HG02970 (cell line): ENCODE measurements around the gene BTF3L4.
"Not testable (repeated sequence)": the region's sequence is repeated elsewhere in the genome, so short reads cannot be mapped to it uniquely, and the experiment has no call there.

Source experiments
- ATAC-seq: cut with Tn5 transposase; IDR thresholded peaks from one replicate; pipeline ENCODE4 v1.9.1; 2021; ENCODE audit warnings: mild to moderate bottlenecking, moderate library complexity, moderate number of reproducible peaks; ENCODE audit not compliant: unreplicated experiment, low FRiP score

BTF3L4 gene

DNA sequence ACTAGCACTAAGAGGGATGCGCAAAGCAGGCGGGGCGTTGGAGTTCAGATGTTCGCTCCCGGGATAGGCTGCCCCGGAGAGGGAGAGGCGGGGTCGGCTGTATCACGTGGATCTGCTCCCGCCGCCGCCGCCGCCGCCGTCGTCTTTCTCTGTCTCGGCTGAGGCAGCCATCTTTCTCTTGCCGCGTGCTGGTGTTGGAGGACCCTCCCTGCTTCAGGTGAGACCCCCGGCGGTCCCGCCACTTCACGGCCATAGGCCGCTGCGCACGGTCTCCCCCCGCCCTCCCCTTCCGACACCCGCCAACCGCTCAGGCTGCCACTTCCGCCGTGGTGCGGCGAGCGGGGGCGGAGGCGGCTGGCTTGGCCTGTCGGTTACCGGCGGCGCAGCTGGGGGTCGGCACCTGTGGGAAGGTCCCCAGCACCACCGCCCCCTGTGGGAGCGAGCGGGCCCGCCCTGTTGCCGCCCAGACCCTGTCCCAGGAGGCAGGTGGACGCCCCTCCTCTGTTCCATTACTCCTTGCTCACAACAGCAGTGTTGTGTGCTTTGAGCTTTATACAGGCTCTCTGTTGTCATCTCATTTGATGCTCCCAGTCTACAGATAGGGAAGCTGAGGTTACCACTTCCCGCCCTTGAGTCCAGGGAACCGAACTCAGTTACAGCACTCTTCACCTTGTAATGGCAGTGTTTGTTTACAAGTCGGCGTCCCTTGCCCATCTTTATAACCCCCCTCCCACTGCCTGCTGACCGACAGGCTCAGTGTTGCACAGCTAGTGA lies at the start of gene BTF3L4:
BTF3L4 (plus strand) TSS at position 133 of the 774 bp plus-strand sequence. CDS start 3,553 bp downstream, outside the sequence.
- peak; percentile 75 for ATAC-seq

DNA sequence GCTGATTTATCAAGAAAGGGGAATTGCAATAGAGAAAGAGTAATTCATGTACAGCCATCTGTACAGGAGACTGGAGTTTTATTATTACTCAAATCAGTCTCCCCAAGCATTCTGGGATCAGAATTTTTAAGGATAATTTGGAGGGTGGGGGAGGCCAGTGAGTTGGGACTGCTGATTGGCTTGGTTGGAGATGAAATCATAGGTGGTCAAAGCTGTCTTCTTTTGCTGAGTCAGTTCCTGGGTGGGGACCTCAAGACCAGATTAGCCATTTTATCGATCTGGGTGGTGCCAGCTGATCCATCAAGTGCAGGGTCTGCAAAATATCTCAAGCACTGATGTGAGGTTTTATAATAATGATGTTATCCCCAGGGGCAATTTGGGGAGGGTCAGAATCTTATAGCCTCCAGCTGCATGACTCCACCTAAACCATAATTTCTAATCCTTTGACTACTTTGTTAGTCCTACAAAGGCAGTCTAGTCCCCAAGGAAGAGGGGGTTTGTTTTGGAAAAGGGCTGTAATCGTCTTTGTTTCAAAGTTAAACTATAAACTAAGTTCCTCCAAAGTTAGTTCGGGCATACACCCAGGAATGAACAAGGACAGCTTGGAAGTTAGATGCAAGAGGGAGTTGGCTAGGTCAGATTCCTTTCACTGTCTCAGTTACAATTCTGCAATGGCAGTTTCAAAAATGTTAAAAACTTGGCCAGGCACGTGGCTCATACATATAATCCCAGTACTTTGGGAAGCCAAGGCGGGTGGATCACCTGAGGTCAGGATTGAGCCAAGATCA lies 48.7 kb upstream of the BTF3L4 start:
- no peak for ATAC-seq

DNA sequence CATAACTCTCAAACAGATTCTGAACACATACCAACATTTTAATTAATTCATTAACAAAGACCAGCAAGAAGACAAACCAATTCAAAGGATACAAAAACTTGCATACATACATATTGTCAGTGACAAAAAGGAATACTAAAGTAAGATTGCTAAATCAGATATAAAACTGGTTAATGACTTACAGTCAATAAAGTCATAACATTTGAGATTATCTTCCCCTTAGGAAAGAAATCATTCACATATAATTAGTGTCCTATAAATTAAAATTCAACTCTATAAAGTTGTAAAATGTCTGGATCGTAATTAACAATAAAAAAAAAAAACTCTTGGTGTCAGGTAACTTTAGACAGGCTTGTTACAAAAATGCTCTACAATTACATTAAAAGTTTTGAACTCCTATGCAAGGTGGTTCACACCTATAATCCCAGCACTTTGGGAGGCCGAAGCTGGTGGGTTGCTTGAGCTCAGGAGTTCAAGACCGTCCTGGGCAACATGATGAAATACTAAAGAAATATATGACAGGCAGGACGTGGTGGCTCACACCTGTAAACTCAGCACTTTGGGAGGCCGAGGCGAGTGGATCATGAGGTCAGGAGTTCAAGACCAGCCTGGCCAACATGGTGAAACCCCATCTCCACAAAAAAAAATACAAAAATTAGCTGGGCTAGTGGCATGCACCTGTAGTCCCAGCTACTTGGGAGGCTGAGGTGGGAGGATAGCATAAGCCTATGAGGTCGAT lies 47.9 kb upstream of the BTF3L4 start:
- ATAC-seq, result no peak

DNA sequence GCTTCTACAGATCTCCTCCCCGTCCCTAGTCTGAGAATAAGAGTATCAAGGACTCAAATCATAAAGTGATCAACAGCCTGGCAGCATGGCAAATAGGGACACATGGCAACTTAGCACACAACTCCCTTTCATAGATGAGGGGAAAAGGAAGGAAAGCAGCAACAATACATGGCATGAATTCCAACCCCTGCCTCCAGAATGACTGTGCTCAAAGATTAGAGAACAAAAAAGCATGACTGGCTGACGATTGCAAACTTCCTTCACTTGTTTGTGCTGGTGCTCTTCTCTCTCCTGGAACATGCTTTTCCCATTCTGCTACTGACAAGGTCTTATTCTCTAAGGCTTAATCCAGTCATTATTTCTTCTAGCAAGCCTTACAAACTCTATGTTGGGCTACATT lies 34.0 kb upstream of the BTF3L4 start:
- ATAC-seq, result no peak

DNA sequence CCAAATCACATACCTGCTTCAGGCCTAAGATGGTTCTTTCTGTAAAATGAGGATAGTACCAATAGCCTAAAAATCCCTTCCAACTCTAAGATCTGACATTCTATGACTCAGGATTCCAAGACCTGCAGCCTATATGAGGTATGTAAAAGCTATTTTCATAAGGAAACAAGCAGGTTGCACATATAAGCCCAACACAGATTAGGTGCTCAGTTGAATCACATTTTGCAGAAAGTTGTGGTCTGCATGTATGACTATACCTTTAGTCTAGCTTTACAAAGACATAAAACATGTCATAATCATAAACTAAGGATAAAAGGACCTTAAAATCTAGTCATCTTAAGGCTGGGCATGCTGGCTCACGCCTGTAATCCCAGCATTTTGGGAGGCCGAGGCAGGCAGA lies 29.8 kb upstream of the BTF3L4 start:
- no peak for ATAC-seq

DNA sequence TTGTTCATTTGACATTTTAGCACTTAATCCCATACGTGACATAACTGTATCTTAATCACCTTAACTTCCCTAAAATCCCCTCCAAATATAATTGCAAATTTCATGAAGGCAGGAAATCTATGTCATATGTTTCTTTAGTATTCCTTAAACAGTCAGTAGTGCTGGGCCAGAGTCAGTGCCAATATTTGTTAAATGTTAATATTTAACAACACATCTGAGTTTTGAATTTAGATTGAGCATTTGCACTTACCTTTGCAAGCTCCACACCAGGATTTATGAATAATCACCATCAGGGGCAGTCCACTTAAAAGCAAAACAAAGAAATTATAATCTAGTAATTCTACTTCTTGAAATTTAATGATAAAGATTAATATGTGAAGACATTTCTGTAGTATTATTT lies 27.8 kb upstream of the BTF3L4 start:
- ATAC-seq, result no peak

DNA sequence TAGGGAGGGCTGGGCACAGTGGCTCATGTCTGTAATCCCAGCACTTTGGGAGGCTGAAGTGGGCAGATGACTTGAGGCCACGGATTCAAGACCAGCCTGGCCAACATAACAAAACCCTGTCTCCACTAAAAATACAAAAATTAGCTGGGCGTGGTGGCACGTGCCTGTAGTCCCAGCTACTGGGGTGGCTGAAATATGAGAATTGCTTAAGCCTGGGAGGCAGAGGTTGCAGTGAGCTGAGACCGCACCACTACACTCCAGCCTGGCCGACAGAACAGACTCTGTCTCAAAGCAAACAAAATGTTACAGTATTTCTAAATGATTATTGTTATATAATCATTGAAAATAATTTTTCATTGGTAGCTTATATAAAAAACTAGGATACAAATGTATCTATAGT lies 27.3 kb upstream of the BTF3L4 start:
- not testable (repeated sequence) for ATAC-seq

DNA sequence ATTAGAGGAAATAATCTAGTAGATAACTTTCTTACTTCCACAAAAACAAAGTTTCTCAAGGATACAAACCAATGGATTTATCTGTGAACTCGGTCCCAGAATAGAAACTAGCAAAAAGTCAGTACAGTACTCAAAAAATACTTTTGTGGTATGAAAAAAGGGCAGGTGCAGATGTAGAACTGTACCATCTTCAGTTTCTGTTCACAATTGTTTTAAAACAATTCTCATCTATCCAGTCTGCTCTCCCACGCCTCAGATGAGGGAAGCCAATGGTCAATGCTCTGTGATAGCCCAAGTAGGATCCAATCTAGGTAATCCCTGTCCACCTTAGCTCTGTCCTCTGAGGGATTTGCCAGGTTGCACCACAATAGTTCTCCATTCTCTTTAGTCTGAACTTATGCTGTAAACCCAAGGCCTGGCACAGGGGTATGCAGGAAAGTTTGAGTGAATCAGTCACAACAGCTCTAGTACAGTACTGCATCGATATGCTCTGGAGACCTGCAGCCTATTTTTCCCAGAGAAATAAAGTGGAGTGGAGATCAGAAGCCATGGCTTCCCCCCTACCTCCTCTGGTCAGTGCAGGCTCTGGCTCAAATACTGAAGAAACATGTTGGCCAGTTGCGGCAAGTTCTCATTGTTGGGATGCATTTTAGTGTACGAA lies 23.8 kb upstream of the BTF3L4 start:
- no peak for ATAC-seq

DNA sequence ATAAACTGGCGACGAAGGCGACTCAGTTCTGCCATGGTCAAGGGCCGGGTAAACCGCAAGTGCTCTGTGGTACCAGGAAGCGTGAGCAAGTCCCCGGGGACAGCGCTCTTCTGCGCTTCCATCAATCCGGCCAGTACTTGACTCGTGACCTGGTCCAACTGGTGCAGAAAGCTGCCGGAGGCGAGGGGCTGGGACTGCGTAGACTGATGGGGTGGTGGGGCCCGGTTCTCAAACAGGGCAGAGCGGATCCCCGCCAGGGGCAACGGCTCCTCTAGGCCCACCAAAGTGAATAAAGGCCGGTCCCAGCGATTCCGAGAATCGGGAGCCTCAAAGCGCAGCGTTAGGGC lies 23.3 kb upstream of the BTF3L4 start:
- ATAC-seq, result no peak

DNA sequence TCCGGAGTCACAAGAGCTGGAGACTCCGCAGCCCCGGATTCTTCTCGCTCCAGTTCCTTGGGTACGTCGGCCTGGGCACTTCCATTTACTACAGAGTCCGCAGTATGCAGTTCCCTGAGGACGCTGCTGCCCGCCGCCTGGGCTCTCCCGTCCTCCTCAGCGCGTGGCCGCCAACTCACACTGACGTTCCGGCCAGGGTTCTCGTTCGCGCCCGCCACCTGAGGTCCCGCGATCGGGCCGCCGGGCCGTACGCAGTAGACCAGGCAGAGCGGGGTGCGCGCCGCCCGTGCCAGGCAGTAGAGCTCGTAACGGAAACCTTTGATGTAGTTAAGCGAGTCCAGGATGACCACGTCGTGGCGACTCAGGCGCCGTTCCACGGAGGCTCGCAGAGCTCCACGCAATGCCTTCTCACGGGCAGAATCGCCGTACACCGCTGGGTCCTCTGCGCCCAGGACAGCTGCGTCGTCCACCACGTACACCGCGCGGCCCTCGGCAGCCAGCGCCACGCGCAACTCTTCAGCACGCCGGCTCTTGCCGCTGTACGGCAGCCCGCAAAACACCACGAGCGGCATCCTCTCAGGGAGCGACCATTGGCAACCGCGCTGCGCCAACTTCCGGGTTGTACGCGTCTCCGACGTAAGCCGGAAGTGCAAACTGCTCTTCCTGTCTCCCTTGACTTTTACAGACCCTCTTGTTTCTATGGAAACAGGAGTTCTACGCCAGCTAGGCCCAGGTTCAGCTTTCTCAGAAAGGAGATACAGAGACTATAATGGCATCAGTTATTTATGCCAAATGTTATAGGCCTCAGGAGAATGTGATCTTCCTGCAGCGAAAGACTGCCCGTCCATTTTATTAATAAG lies 22.7 kb upstream of the BTF3L4 start, which contains the start of gene KTI12:
KTI12 (minus strand) TSS at position 621 of the 860 bp plus-strand sequence; CDS start at position 572, 49 bp downstream.
- ATAC-seq, result peak; percentile 64

DNA sequence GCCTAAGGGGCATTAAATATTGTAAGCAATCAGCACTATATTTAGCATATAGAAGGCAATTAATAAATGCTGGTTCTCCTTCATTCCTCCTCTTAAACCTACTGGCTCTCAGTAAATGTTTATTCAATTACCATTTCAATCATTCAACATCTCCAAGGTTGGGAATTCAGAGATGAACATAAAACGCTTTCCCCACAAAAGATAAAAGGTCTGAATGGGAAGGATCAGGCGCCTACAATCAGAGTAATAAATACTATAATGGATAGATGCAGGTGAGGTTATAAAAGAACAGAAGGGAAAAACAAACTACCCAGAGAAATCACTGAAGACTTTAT lies 22.1 kb upstream of the BTF3L4 start:
- no peak for ATAC-seq

DNA sequence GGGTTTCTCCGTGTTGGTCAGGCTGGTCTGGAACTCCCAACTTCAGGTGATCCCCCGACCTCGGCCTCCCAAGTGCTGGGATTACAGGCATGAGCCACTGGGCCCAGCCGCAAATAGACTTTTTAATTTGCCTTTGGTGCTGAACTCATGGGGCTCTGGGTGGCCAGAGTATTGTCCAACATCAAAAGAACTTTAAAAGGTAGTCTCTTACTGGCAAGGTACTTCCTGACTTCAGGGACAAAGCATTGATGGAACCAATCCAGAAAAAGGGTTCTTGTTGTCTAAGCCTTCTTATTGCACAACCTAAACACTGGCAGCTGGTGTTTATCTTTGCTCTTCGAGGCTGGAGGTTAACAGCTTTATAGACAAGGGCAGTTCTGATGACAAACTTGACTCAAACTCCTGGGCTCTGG lies 18.7 kb upstream of the BTF3L4 start:
- ATAC-seq, result no peak

DNA sequence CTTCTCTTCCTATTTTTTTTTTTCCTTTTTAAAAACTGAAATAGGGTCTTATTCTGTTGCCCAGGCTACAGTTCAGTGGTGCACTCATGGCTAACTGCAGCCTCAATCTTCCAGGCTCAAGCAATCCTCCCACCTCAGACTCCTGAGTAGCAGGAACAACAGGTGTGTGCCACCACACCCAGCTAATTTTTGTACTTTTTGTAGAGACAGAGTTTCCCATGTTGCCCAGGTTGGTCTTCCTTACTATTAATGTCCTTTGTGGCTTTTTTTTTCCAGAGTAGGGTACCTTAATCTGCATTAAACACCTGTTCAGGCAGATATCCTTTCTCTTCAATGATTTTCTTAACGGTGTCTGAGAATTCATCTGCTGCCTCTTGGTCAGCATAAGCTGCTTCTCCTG lies 18.2 kb upstream of the BTF3L4 start:
- no peak for ATAC-seq

DNA sequence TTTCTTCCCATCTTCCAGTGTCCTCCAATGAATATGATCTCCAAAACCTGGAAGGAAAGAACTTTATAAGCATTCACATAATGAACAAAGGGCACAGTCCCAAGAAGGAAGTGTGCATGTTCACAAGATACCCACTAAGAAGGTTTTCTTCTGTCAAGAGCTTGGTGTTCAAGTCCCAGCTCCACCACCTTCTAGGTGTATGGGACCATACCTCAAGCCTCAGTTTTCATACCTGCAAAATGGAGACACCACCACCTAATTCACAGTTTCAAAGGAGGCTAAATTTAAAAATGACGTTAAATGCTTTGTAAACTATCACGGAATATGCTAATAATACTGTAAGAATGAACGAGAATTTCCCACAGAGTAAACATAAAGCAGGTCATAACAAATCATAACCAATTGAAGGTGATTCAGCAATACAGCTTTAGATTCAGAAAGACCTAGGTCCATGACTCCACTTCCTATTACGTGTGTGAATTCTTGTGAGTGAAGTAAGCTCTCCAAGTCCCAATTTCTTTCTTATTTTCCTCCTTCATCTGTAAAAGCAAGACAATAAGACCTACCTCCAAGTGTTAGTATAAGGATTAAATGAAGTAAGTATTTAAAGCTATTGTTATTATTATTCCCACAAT lies 14.4 kb upstream of the BTF3L4 start:
- no peak for ATAC-seq

DNA sequence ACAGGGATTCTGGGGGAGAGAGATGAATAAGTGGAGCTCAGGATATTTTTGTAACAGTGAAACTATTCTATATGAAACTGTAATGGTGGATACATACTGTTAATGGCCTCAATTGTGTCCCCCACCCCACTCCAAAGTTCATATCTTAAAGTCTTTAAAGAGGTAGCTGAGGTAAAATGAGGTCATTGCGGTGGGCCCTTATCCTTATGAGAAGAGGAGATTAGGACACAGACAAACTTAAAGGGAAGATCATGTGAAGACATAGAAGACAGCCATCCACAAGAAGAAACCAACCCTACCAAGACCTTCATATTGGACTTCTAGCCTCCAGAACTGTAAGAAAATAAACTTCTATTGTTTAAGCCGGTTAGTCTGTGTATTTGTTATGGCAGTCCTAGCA lies 10.9 kb upstream of the BTF3L4 start:
- no peak for ATAC-seq

DNA sequence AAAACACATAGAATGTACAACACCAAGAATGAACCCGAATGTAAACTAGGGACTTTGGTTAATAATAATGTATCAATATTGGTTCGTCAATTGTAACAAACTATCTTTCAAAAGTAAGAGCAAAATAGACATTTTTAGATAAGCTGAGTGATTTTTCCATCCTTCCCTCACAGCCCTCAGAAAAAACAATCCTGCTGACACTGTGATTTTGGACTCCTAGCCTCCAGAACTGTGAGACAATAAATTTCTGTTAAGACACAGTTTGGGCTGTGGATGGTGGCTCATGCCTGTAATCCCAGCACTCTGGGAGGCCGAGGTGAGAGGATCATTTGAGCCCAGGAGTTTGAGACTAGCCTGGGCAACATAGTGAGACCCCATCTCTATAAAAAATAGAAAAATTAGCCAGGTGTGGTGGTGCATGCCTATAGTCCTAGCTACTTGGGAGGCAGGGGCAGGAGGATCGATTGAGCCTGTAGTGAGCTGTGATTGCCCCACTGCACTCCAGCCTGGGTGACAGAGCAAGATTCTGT lies 10.4 kb upstream of the BTF3L4 start:
- not testable (repeated sequence) for ATAC-seq

DNA sequence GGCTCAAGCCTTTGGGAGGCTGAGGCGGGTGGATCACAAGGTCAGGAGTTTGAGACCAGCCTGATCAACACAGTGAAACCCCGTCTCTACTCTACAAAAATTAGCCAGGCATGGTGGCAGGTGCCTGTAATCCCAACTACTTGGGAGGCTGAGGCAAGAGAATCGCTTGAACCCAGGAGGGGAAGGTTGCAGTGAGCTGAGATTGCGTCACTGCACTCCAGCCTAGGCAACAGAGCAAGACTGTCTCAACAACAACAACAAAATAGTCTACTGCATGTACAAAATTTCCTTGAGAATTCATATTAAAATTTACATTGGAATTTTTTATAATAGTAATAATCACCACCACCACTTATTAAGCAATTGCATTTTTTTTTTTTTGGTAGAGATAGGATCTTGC lies 6.8 kb upstream of the BTF3L4 start:
- not testable (repeated sequence) for ATAC-seq

DNA sequence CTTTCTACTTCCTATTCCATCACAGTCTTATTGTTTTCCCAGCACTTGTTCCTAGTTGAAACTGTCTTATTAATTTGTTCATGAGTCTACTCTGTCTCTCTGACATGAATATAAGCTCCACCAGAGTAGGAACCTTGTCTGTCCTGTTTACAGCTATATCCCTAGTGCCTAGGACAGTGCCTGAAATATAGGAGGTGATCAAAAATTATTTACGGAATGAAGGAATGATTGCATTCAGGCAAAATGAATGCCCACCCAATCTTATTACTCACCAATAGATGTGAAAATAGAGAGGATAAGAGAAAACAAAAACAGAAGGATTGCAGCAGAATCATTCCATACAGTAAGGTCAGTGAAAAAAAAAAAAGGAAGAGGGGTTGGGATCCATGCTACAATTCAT lies 2.2 kb upstream of the BTF3L4 start:
- ATAC-seq, result no peak

DNA sequence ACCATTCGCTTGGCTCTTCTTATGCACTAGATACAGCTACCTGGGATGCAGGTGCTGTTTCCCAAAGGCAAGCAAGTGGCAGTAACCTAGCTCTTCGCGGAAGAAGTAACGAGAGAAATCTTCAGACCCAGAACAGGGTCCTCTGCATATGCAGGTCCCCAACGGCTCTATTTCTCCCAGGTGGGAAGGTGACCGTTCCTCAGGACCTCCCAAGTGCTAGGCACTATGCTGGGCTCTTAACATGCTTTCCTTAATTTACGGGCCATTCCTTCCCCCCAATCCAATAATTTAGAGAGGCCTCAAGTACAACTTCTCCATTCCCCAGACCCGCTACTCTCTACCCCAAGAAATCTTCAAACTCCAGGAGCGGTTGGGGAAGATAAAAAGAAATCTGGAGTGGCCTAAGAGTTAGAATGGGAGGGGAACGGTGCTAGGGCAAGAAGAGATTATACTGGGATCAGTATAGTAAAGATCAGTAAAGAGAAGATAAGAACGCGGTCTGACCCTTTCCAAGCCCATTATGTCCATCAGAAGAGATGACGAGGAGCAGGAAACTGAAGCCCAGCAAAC lies 1.5 kb upstream of the BTF3L4 start:
- no peak for ATAC-seq
